ENCODE measurements around the gene FGFR4. TPM values are rescaled to one million over a fixed set of nuclear protein-coding genes. Genes with fewer than 3 reads are reported as not detected.

The FGFR4 gene
- polyA plus RNA-seq, 1 of the 3 experiments (the other 2 are of a cell fraction) = 5.6 TPM

DNA sequence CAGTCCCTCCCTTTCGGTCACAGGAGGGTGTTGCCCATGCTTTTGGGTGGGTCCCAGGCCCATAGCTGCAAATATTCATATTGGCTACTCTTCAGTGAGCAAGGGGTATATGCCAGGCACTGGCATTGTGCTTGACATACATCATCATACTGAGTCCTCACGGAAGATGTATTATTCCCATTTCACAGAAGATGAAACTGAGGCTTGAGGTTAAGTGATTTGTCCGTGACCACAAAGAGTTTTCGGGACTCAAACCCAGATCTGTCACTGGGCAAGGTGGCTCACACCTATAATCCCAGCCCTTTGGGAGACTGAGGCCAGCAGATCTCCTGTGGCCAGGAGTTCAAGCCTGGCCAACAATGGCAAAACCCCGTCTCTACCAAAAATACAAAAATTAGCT is 6.5 kb upstream of the FGFR4 start:
- Histone ChIP-seq H2AFZ (ENCODE audit: low read depth) (no peak overlapping the region), H4K20me1 (ENCODE audit: insufficient read depth) (no peaks in the 10 kb centered on the region), H3K9me3 (no peaks in the 10 kb centered on the region), H3F3A (replicated peaks; ENCODE audit: insufficient read depth) (peaks cover 4% of the 10 kb centered on the region), H3K79me2 (ENCODE audit: insufficient read depth) (no peaks in the 10 kb centered on the region), H3K9me2 (no peaks in the 10 kb centered on the region), H3K4me1 (ENCODE audit: control insufficient read depth in 1 of 2, insufficient read depth in 2 of 2, low read depth in 1 of 2, low read length in 1 of 2) (no peaks in the 10 kb centered on the region), H3K36me3 (replicated peaks in 1 of 2; ENCODE audit: control insufficient read depth in 1 of 2, insufficient read depth in 2 of 2, low read length in 1 of 2) (no peaks in the 10 kb centered on the region), H3K27ac (ENCODE audit: low read depth in 2 of 2, low read length in 1 of 2) (no peak overlapping the region), H3K4me2 (no peak overlapping the region), H3K27me3 (ENCODE audit: insufficient read depth) (no peaks in the 10 kb centered on the region), H3K4me3 (ENCODE audit: low read depth in 2 of 2, low read length in 1 of 2) (no peak overlapping the region), H3K9ac (no peak overlapping the region)
- DNase-seq = no peak
- ChIA-PET POLR2A (no interaction called here), CTCF (interaction anchor here (2.9 to 4.2 kb wide), 2 partner anchors 9 to 33 kb away, joined by 21 to 25 read pairs; no protein-coding TSS in a partner anchor)
- TF ChIP-seq TEAD4 (IDR thresholded peaks at IDR 0.05; ENCODE audit: borderline replicate concordance, insufficient read depth) = no peak
- TF ChIP-seq TCF12 (IDR thresholded peaks at IDR 0.05) = no peak
- no peak for TF ChIP-seq MXI1 (IDR thresholded peaks at IDR 0.05; ENCODE audit: low read depth, low read length)
- TF ChIP-seq PBX3 (IDR thresholded peaks at IDR 0.05) = no peak
- no peak for TF ChIP-seq RFX5 (IDR thresholded peaks at IDR 0.05; ENCODE audit: low read length)
- TF ChIP-seq USF1 (IDR thresholded peaks at IDR 0.05; ENCODE audit: borderline replicate concordance, low read depth) = no peak
- TF ChIP-seq FOXJ3 (CRISPR knock-in tag; IDR thresholded peaks at IDR 0.05) = no peak
- no peak for TF ChIP-seq SIN3A (IDR thresholded peaks at IDR 0.05; ENCODE audit: borderline replicate concordance, low read depth, low read length)
- TF ChIP-seq GATA2 (CRISPR knock-in tag; IDR thresholded peaks at IDR 0.05) = no peak
- no peak for TF ChIP-seq RCOR1 (IDR thresholded peaks at IDR 0.05; ENCODE audit: low read length)
- no peak for TF ChIP-seq FOSL2 (IDR thresholded peaks at IDR 0.05; ENCODE audit: borderline replicate concordance, low read depth)
- no peak for TF ChIP-seq IRF3 (IDR thresholded peaks at IDR 0.05; ENCODE audit: low read depth, low read length)
- TF ChIP-seq MEF2A (IDR thresholded peaks at IDR 0.05; ENCODE audit: borderline replicate concordance, low read depth) = no peak
- TF ChIP-seq FOXM1 (IDR thresholded peaks at IDR 0.05; ENCODE audit: low read depth) = no peak
- no peak for TF ChIP-seq GABPA (IDR thresholded peaks at IDR 0.05; ENCODE audit: low read depth)
- TF ChIP-seq NFIC (IDR thresholded peaks at IDR 0.05; ENCODE audit: borderline replicate concordance) = no peak
- WGBS (ENCODE audit: low lambda C conversion rate) = 88% methylated on average over 4 of the region's 5 CpGs

DNA sequence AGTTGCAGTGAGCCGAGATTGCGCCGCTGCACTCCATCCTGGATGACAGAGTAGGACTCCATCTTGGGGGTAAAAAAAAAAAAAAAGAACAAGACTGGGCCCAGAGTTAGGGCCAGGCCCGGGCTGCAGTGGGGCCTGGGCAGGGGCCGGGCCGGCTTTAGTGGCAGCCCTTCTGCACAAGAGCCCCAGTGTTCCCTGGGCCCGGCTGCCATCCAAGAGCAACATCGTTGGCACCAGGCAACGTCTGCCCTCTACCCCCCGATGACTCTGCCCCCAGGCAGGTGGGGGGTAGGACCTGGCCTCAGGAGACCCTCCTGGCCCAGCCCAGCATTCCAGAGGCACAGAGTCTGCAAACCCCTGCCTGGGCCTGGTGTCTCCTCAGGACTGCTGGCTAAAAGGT is 4.9 kb upstream of the FGFR4 start:
- DNase-seq = no peak
- H4K20me1 ChIP-seq (ENCODE audit: insufficient read depth) = no peaks in the 10 kb centered on the region
- H3K4me1 ChIP-seq (ENCODE audit: control insufficient read depth in 1 of 2, insufficient read depth in 2 of 2, low read depth in 1 of 2, low read length in 1 of 2) = no peaks in the 10 kb centered on the region; a peak in 1 of 4 replicates
- H2AFZ ChIP-seq (ENCODE audit: low read depth) = no peak overlapping the region
- H3K9me3 ChIP-seq = no peaks in the 10 kb centered on the region
- CTCF ChIA-PET = interaction anchor here (1.5 to 9.0 kb wide), 3 partner anchors 10 to 421 kb away, joined by 5 to 87 read pairs (median 25); no protein-coding TSS in a partner anchor
- H3K9me2 ChIP-seq = no peaks in the 10 kb centered on the region
- H3K4me2 ChIP-seq = no peak overlapping the region
- H3K9ac ChIP-seq = no peak overlapping the region
- no peak overlapping the region for H3K27ac ChIP-seq (ENCODE audit: low read depth in 2 of 2, low read length in 1 of 2)
- 93% methylated on average over 6 of the region's 10 CpGs for WGBS (ENCODE audit: low lambda C conversion rate)
- POLR2A ChIA-PET = no interaction called here
- no peaks in the 10 kb centered on the region for H3K79me2 ChIP-seq (ENCODE audit: insufficient read depth)
- no peak overlapping the region for H3K4me3 ChIP-seq (ENCODE audit: low read depth in 2 of 2, low read length in 1 of 2)
- no peaks in the 10 kb centered on the region for H3K36me3 ChIP-seq (replicated peaks in 1 of 2; ENCODE audit: control insufficient read depth in 1 of 2, insufficient read depth in 2 of 2, low read length in 1 of 2)
- TF ChIP-seq MEF2A (IDR thresholded peaks at IDR 0.05; ENCODE audit: borderline replicate concordance, low read depth) = no peak
- no peak for TF ChIP-seq EP300 (IDR thresholded peaks at IDR 0.05; ENCODE audit: borderline replicate concordance in 1 of 2, low read depth in 1 of 2, low read length in 1 of 2)
- TF ChIP-seq GATA2 (CRISPR knock-in tag; IDR thresholded peaks at IDR 0.05) = no peak
- no peak for TF ChIP-seq IRF3 (IDR thresholded peaks at IDR 0.05; ENCODE audit: low read depth, low read length)
- no peak for TF ChIP-seq USF2 (IDR thresholded peaks at IDR 0.05; ENCODE audit: borderline replicate concordance, low read depth, low read length)
- TF ChIP-seq FOXJ3 (CRISPR knock-in tag; IDR thresholded peaks at IDR 0.05) = no peak
- no peak for TF ChIP-seq TEAD4 (IDR thresholded peaks at IDR 0.05; ENCODE audit: borderline replicate concordance, insufficient read depth)
- TF ChIP-seq TAF1 (IDR thresholded peaks at IDR 0.05; ENCODE audit: borderline replicate concordance, low read depth, low read length) = no peak
- H3K27me3 ChIP-seq (ENCODE audit: insufficient read depth) = no peaks in the 10 kb centered on the region
- peaks cover 12% of the 10 kb centered on the region for H3F3A ChIP-seq (replicated peaks; ENCODE audit: insufficient read depth)
